GM12878 (cell line): ENCODE measurements around the gene DUSP14. TPM values are rescaled to one million over a fixed set of nuclear protein-coding genes. Genes with fewer than 3 reads are reported as not detected.

ENCODE experiments used
- ATAC-seq: fragments of 200-7000 bp; cut with Tn5 transposase; 3 replicates; pipeline ENCODE4 v1.9.1; 2020; ENCODE audit warnings: mild to moderate bottlenecking, moderate library complexity
- BruUV-seq: library from RNA; stranded (reverse); fragments of 400-500 nt; replicated peaks from 2 replicates; lab custom pipeline; 2021; lab: Mats Ljungman, UMichigan
- CTCF ChIA-PET: fragments of 300-600 bp; sonication (Branson Sonifier 250); formaldehyde crosslinking; extraction: SDS; loops from one replicate; lab custom pipeline; 2021; ENCODE audit warnings: inconsistent platforms; lab: Yijun Ruan, JAX
- POLR2A ChIA-PET: fragments of 350-600 bp; formaldehyde crosslinking; extraction: SDS; loops from one replicate; lab custom pipeline; 2021; ENCODE audit warnings: inconsistent platforms; lab: Charles Lee
- RAD21 ChIA-PET: fragments of 300-600 bp; sonication (Branson Sonifier 250); formaldehyde crosslinking; loops from one replicate; lab custom pipeline; 2023; ENCODE audit warnings: antibody characterized with exemption; ENCODE audit not compliant: unreplicated experiment; lab: Charles Lee
- SMC1A ChIA-PET: fragments of 300-600 bp; sonication (Branson Sonifier 250); formaldehyde crosslinking; loops from one replicate; lab custom pipeline; 2023; ENCODE audit not compliant: unreplicated experiment, uncharacterized antibody; lab: Charles Lee
- DNase-seq: peaks from one replicate; pipeline ENCODE4 v3.0.0-alpha.2; 2011; ENCODE audit warnings: low read depth, low spot score
- FAIRE-seq: peaks from 3 replicates; lab custom pipeline; 2011; peaks lifted over from hg19 to GRCh38; lab: Jason Lieb, UNC
- H2AFZ ChIP-seq: 2 replicates; pipeline ENCODE4 v1.6.0; 2011; ENCODE audit warnings: low read depth, low read length, control low read depth; ENCODE audit not compliant: control insufficient read depth
- H3K27ac ChIP-seq: 2 replicates; pipeline ENCODE4 v1.5.1; 2011; ENCODE audit warnings: control low read depth; ENCODE audit not compliant: control insufficient read depth, insufficient read depth
- H3K27me3 ChIP-seq, 2 experiments: replicated peaks in 1 of 2; 2 replicates each; pipeline versions ENCODE4 v1.6.0 to v1.6.1; 2011; ENCODE audit warnings: low read length in 1 of 2; ENCODE audit not compliant: control insufficient read depth in 2 of 2, insufficient read depth in 2 of 2
- H3K36me3 ChIP-seq, 2 experiments: 2 replicates each; pipeline ENCODE4 v1.5.1; 2011; ENCODE audit warnings: low read length in 1 of 2; ENCODE audit not compliant: control insufficient read depth in 2 of 2, insufficient read depth in 2 of 2
- H3K4me1 ChIP-seq: 2 replicates; pipeline ENCODE4 v1.6.1; 2011; ENCODE audit warnings: mild to moderate bottlenecking, low read length, moderate library complexity, mixed read lengths; ENCODE audit not compliant: control insufficient read depth, insufficient read depth
- H3K4me2 ChIP-seq: 2 replicates; pipeline ENCODE4 v1.6.0; 2011; ENCODE audit warnings: control low read depth; ENCODE audit not compliant: control insufficient read depth, insufficient read depth
- H3K4me3 ChIP-seq: fragments of 200-600 bp; sonication (generic); 2 replicates; pipeline ENCODE4 v1.5.1; 2016
- H3K79me2 ChIP-seq: 2 replicates; pipeline ENCODE4 v1.6.0; 2011; ENCODE audit warnings: low read length; ENCODE audit not compliant: control insufficient read depth, insufficient read depth
- H3K9ac ChIP-seq: 2 replicates; pipeline ENCODE4 v1.8.0; 2011; ENCODE audit warnings: low read length, control low read depth, mixed read lengths; ENCODE audit not compliant: control insufficient read depth, insufficient read depth
- H3K9me3 ChIP-seq: replicated peaks from 3 replicates; pipeline ENCODE4 v1.5.1; 2011; ENCODE audit warnings: mild to moderate bottlenecking, low read length; ENCODE audit not compliant: control insufficient read depth, insufficient read depth
- H4K20me1 ChIP-seq: 2 replicates; pipeline ENCODE4 v1.6.0; 2011; ENCODE audit not compliant: control insufficient read depth, insufficient read depth
- CBX3 ChIP-seq: fragments of 200-600 bp; sonication (generic); IDR thresholded peaks from 2 replicates; pipeline ENCODE4 v1.6.1; 2016; ENCODE audit warnings: low read depth, borderline replicate concordance
- CREM ChIP-seq: IDR thresholded peaks from 2 replicates; pipeline ENCODE4 v1.6.1; 2014; ENCODE audit warnings: antibody characterized with exemption, low read depth
- FOXK2 ChIP-seq: fragments of 450-650 bp; IDR thresholded peaks from 2 replicates; pipeline ENCODE4 v1.6.1; 2017; ENCODE audit warnings: mild to moderate bottlenecking, moderate library complexity
- KAT2A ChIP-seq: conservative IDR thresholded peaks from 2 replicates; pipeline ENCODE4 v1.6.1; 2011; ENCODE audit warnings: low read depth, low read length; ENCODE audit not compliant: control insufficient read depth
- MTA2 ChIP-seq: fragments of 450-650 bp; IDR thresholded peaks from 2 replicates; pipeline ENCODE4 v1.6.1; 2016; ENCODE audit warnings: low read depth, mild to moderate bottlenecking, moderate library complexity
- PAX5 ChIP-seq: IDR thresholded peaks from 2 replicates; pipeline ENCODE4 v1.6.1; 2011; ENCODE audit warnings: low read depth, low read length, borderline replicate concordance
- PML ChIP-seq: IDR thresholded peaks from 2 replicates; pipeline ENCODE4 v1.6.1; 2012; ENCODE audit warnings: low read length, inconsistent platforms
- RB1 ChIP-seq: fragments of 450-650 bp; formaldehyde crosslinking; IDR thresholded peaks from 2 replicates; pipeline ENCODE4 v1.6.1; 2017; ENCODE audit warnings: mild to moderate bottlenecking, borderline replicate concordance
- STAT3 ChIP-seq: IDR thresholded peaks from 2 replicates; pipeline ENCODE4 v1.6.1; 2011; ENCODE audit warnings: low read depth, low read length, improper control_type of control experiment
- ZNF24 ChIP-seq: fragments of 450-650 bp; IDR thresholded peaks from 2 replicates; pipeline ENCODE4 v1.6.1; 2017; ENCODE audit warnings: antibody characterized with exemption, mild to moderate bottlenecking
- WGBS: methylation state at CpG from one replicate; pipeline ENCODE4 v1.1.6; 2016; ENCODE audit warnings: low lambda C conversion rate; ENCODE audit not compliant: insufficient replicate concordance, insufficient coverage; ENCODE audit errors: missing lambda C conversion rate; 5-methylcytosine and 5-hydroxymethylcytosine counted together
- in situ Hi-C: fragments of 300-500 bp; cut with MboI; formaldehyde crosslinking; loops from 9 replicates; pipeline ENCODE4 v1.14.3; 2018; ENCODE audit warnings: mixed read lengths
- intact Hi-C: fragments of 100-400 bp; cut with micrococcal nuclease; formaldehyde crosslinking; loops from one replicate; pipeline ENCODE4 v1.14.2; 2022; ENCODE audit not compliant: unreplicated experiment
- polyA plus RNA-seq, 11 experiments: library from polyadenylated mRNA; depleted of rRNA in 4 of 11; unstranded in 6 of 11; stranded (reverse) in 5 of 11; fragments of >200 nt; fragmentation: Nextera tagmentation in 4 of 11; fragmentation: Illumina TruSeq in 1 of 11; extraction: Ambion mirVana in 4 of 11; extraction: Trizol in 1 of 11; gene quantifications; 1 replicate in 1 of 11; 2 replicates in 10 of 11; pipeline versions ENCODE4 v1.2.1 to v1.2.3, GENCODE V29; 2011 to 2016; ENCODE audit warnings: inconsistent platforms in 2 of 11, missing spikeins in 2 of 11, low read depth in 1 of 11
- total RNA-seq, 4 experiments: library from RNA; depleted of rRNA in 3 of 4; stranded (reverse); fragments of >200 nt in 3 of 4; fragmentation: Illumina TruSeq in 1 of 4; extraction: Trizol in 1 of 4; gene quantifications; 2 replicates each; pipeline versions ENCODE4 v1.2.1 to v1.2.3, GENCODE V29; 2013 to 2021
- TF ChIP-seq, protein P1 (sequence below): fragments of 450-650 bp; IDR thresholded peaks from 2 replicates; pipeline ENCODE4 v1.6.1; 2017; ENCODE audit warnings: mild to moderate bottlenecking, moderate library complexity
- TF ChIP-seq, protein P2 (sequence below): IDR thresholded peaks from 2 replicates; pipeline ENCODE4 v1.6.1; 2011; ENCODE audit warnings: low read depth, mild to moderate bottlenecking, low read length, moderate library complexity, borderline replicate concordance; ENCODE audit errors: extremely low read depth
- TF ChIP-seq, protein P3 (sequence below): IDR thresholded peaks from 2 replicates; pipeline ENCODE4 v1.6.1; 2012; ENCODE audit warnings: low read length, inconsistent platforms

Gene DUSP14
- total and polyA plus RNA-seq, 10 of the 15 experiments (the other 5 are each of a cell fraction or from before 2014, with no cell fraction given) = 14.5 to 36.5 (median 24.4) TPM

DNA sequence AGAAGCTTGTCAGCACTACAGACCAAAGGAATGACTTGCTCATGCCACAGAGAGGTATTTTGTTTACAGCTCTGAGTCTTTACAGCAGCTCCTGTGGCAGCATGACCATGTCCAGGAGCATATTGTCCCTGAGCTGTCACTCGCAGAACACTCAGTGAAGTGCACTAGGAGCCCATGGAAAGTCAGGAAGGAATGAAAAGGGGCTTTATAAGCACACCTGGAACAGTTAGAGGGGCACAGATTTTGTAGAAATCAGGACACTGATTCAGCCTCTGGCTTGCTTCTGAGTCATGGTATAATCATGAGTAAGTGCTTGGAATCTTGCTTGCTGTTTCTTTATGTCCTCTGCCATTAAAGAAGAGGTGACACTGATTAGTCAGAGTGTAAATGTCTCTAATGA lies 42.0 kb upstream of the DUSP14 start:
- no peak for TF ChIP-seq PAX5
- TF ChIP-seq, protein P1, sequence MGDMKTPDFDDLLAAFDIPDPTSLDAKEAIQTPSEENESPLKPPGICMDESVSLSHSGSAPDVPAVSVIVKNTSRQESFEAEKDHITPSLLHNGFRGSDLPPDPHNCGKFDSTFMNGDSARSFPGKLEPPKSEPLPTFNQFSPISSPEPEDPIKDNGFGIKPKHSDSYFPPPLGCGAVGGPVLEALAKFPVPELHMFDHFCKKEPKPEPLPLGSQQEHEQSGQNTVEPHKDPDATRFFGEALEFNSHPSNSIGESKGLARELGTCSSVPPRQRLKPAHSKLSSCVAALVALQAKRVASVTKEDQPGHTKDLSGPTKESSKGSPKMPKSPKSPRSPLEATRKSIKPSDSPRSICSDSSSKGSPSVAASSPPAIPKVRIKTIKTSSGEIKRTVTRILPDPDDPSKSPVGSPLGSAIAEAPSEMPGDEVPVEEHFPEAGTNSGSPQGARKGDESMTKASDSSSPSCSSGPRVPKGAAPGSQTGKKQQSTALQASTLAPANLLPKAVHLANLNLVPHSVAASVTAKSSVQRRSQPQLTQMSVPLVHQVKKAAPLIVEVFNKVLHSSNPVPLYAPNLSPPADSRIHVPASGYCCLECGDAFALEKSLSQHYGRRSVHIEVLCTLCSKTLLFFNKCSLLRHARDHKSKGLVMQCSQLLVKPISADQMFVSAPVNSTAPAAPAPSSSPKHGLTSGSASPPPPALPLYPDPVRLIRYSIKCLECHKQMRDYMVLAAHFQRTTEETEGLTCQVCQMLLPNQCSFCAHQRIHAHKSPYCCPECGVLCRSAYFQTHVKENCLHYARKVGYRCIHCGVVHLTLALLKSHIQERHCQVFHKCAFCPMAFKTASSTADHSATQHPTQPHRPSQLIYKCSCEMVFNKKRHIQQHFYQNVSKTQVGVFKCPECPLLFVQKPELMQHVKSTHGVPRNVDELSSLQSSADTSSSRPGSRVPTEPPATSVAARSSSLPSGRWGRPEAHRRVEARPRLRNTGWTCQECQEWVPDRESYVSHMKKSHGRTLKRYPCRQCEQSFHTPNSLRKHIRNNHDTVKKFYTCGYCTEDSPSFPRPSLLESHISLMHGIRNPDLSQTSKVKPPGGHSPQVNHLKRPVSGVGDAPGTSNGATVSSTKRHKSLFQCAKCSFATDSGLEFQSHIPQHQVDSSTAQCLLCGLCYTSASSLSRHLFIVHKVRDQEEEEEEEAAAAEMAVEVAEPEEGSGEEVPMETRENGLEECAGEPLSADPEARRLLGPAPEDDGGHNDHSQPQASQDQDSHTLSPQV = no peak
- TF ChIP-seq, protein P2, sequence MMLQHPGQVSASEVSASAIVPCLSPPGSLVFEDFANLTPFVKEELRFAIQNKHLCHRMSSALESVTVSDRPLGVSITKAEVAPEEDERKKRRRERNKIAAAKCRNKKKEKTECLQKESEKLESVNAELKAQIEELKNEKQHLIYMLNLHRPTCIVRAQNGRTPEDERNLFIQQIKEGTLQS = no peak
- TF ChIP-seq CREM = no peak
- no peak for TF ChIP-seq MTA2
- TF ChIP-seq FOXK2 = no peak
- TF ChIP-seq, protein P3, sequence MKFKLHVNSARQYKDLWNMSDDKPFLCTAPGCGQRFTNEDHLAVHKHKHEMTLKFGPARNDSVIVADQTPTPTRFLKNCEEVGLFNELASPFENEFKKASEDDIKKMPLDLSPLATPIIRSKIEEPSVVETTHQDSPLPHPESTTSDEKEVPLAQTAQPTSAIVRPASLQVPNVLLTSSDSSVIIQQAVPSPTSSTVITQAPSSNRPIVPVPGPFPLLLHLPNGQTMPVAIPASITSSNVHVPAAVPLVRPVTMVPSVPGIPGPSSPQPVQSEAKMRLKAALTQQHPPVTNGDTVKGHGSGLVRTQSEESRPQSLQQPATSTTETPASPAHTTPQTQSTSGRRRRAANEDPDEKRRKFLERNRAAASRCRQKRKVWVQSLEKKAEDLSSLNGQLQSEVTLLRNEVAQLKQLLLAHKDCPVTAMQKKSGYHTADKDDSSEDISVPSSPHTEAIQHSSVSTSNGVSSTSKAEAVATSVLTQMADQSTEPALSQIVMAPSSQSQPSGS = no peak
- no peak for TF ChIP-seq PML
- TF ChIP-seq RB1 = no peak
- TF ChIP-seq KAT2A = no peak
- TF ChIP-seq CBX3 = no peak
- no peak for TF ChIP-seq STAT3
- TF ChIP-seq ZNF24 = no peak
- peaks cover 4 to 14% of the 10 kb centered on the region in 2 experiments for H3K36me3 ChIP-seq
- ATAC-seq = no peak
- WGBS = 100% methylated on average over 1 of the region's 1 CpG
- no peak overlapping the region for H3K4me2 ChIP-seq
- H3K27ac ChIP-seq = no peak overlapping the region
- no peak for DNase-seq
- H3K9me3 ChIP-seq = no peaks in the 10 kb centered on the region
- ChIA-PET POLR2A (no interaction called here), RAD21 (interaction anchor here (3.3 kb wide), 1 partner anchor 17 kb away, joined by 15 read pairs; no protein-coding TSS in a partner anchor), SMC1A (interaction anchor here (0.8 to 1.3 kb wide), 4 partner anchors 17 to 74 kb away, joined by 3 to 5 read pairs (median 3); no protein-coding TSS in a partner anchor), CTCF (interaction anchor here (1.1 to 1.6 kb wide), 2 partner anchors 44 to 51 kb away, joined by 3 to 8 read pairs; no protein-coding TSS in a partner anchor)
- no peak overlapping the region for H3K4me3 ChIP-seq
- in situ Hi-C loops = no loop called here
- H4K20me1 ChIP-seq = no peaks in the 10 kb centered on the region
- no peak overlapping the region for H3K9ac ChIP-seq
- no peak for FAIRE-seq
- no peak overlapping the region for H2AFZ ChIP-seq
- intact Hi-C loops = no loop called here
- BruUV-seq = no TSS peak
- H3K4me1 ChIP-seq = no peaks in the 10 kb centered on the region
- no peaks in the 10 kb centered on the region; the same call in 1 of the 2 replicates for H3K79me2 ChIP-seq
- no peaks in the 10 kb centered on the region for H3K27me3 ChIP-seq
